Anterior cingulate cortex (tissue), 58 donors: ENCODE results near the gene GMDS.

Source experiments
- DNase-seq, 58 donors: peaks; one replicate each; lab custom pipeline; 2025; lab: John Stamatoyannopoulos, UW

GMDS gene

GRCh38 chr6:1595271-1596087 is 649.9 kb downstream of the GMDS start:
- no peak for DNase-seq

- DNase-seq: no peak
These were observed 650.8 kb downstream of the GMDS start for GRCh38 chr6:1594445-1595200.

GRCh38 chr6:1593958-1594314 is 651.5 kb downstream of the GMDS start:
- no peak for DNase-seq

GRCh38 chr6:1593286-1593957 is 652.0 kb downstream of the GMDS start:
- no peak for DNase-seq

GRCh38 chr6:1592852-1593251 is 652.6 kb downstream of the GMDS start:
- no peak for DNase-seq

- no peak for DNase-seq
These were observed 653.5 kb downstream of the GMDS start for GRCh38 chr6:1591926-1592325.

- DNase-seq: no peak
These were observed 654.2 kb downstream of the GMDS start for GRCh38 chr6:1591243-1591642.

GRCh38 chr6:1590580-1590979 is 654.8 kb downstream of the GMDS start:
- DNase-seq: no peak

GRCh38 chr6:1589208-1589607 is 656.2 kb downstream of the GMDS start:
- no peak for DNase-seq

GRCh38 chr6:1587977-1588376 is 657.4 kb downstream of the GMDS start:
- DNase-seq: no peak

- DNase-seq: no peak
These were observed 657.9 kb downstream of the GMDS start for GRCh38 chr6:1587546-1587945.

GRCh38 chr6:1586861-1587450 is 658.4 kb downstream of the GMDS start:
- no peak for DNase-seq

GRCh38 chr6:1586256-1586655 is 659.1 kb downstream of the GMDS start:
- DNase-seq: no peak

GRCh38 chr6:1585669-1586049 is 659.7 kb downstream of the GMDS start:
- no peak for DNase-seq

GRCh38 chr6:1584996-1585668 is 660.3 kb downstream of the GMDS start:
- no peak for DNase-seq

- DNase-seq: no peak
These were observed 661.3 kb downstream of the GMDS start for GRCh38 chr6:1584146-1584545.

GRCh38 chr6:1581120-1581991 is 664.0 kb downstream of the GMDS start:
- peak in 16 of 58 donors; percentile 3 to 76 (median 29) for DNase-seq

GRCh38 chr6:1580585-1580984 is 664.8 kb downstream of the GMDS start:
- DNase-seq: no peak

- no peak for DNase-seq
These were observed 665.3 kb downstream of the GMDS start for GRCh38 chr6:1580109-1580508.
